Hepatic stellate cell (primary cell): ENCODE results near the gene TRH.
A peak's percentile ranks its signal among the peaks of the same experiment; 100 is the strongest.
"Not testable (repeated sequence)": the region's sequence is repeated elsewhere in the genome, so short reads cannot be mapped to it uniquely, and the experiment has no call there.

Experiments used
- DNase-seq: peaks from one replicate; pipeline ENCODE4 v3.0.0; 2011; ENCODE audit warnings: low spot score

TRH gene

GRCh38 chr3:130010556-130010955, 36.0 kb downstream of the TRH start:
- no peak for DNase-seq

DNA sequence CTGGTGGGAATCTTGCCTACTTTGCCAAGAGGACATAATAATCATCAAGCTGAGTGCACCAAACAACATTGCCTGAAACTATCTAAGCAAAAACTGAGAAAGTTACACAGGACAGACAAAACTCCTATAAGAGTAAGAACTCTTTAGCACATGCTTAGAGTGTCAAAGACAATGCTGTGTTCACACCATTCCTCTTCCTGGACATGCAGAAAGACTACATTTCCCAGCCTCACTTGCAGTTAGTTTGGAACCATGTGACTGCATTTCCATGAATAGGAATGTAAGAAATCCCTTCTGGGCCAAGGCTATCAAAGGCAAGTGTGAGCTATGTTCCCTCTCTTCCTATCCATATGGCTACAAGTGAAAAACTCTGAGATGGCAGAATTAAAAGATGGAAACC, 37.6 kb downstream of the TRH start:
- not testable (repeated sequence) for DNase-seq

DNA sequence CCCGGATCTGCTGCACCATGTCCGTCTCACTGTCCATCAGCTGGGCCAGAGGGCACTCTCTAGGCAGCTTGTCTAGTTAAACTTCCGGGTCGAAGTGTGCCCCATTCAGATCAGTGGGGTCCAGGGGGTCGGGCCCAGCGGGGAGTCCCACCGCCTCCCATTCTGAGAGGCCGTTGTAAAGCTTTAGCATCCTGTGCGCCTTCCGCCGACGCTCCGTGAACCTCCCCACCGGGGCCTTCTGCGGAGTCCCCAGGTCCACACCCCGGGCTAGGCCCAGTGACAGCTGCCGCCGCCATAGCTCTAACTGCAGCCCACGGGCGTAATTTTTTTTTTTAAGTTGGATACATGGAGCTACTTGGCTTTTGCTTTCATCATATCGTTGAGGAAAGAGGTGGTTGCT, 38.7 kb downstream of the TRH start:
- not testable (repeated sequence) for DNase-seq

GRCh38 chr3:130014526-130014925, 40.0 kb downstream of the TRH start:
- peak; percentile 57 for DNase-seq

- DNase-seq = not testable (repeated sequence)
Observed at GRCh38 chr3:130017661-130018060, 43.1 kb downstream of the TRH start.

- not testable (repeated sequence) for DNase-seq
Observed at GRCh38 chr3:130026146-130026829, 51.8 kb downstream of the TRH start.

DNA sequence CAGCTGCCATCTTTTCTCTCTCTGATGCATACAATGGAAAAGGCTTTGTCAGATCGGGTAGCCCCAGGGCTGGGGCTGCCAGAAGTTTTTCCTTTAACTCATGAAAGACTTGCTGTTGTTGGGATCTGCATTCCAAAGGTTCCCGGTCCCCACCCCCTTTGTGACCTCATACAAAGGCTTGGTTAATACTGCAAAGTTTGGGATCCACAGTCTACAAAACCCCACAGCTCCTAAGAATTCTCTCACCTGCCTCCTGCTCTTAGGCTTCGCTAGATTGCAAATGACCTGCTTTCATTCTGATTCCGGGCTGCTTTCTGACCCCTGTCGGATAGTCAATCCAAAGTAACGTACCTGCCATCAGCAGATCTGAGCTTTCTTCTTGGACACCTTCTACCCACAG, 52.9 kb downstream of the TRH start:
- not testable (repeated sequence) for DNase-seq
